IMR-90 (cell line): ENCODE measurements around the gene INPP5F. TPM values are rescaled to one million over a fixed set of nuclear protein-coding genes. Genes with fewer than 3 reads are reported as not detected.

ENCODE experiments used
- ATAC-seq: fragments of 200-7000 bp; cut with Tn5 transposase; 2 replicates; pipeline ENCODE4 v1.9.1; 2020; ENCODE audit warnings: low read depth, mild to moderate bottlenecking, moderate library complexity
- BruUV-seq: library from RNA; stranded (reverse); fragments of 400-500 nt; replicated peaks from 2 replicates; lab custom pipeline; 2021; lab: Mats Ljungman, UMichigan
- CTCF ChIA-PET: fragments of 300-600 bp; formaldehyde crosslinking; extraction: SDS; loops from one replicate; lab custom pipeline; 2021; ENCODE audit warnings: antibody characterized with exemption; lab: Yijun Ruan, JAX
- POLR2A ChIA-PET: fragments of 300-600 bp; sonication (Branson Sonifier 250); formaldehyde crosslinking; loops from one replicate; lab custom pipeline; 2022; ENCODE audit warnings: antibody characterized with exemption; ENCODE audit not compliant: unreplicated experiment; lab: Charles Lee
- DNase-seq: peaks from one replicate; pipeline ENCODE4 v3.0.0; 2013
- H2AFZ ChIP-seq: replicated peaks from 2 replicates; pipeline ENCODE3; 2013; ENCODE audit warnings: low read length, mild to moderate bottlenecking; ENCODE audit not compliant: poor library complexity
- H2AK5ac ChIP-seq: 2 replicates; pipeline ENCODE4 v1.6.1; 2013; ENCODE audit warnings: low read depth, low read length, inconsistent platforms
- H2AK9ac ChIP-seq: replicated peaks from 2 replicates; pipeline ENCODE3; 2013; ENCODE audit warnings: mild to moderate bottlenecking, low read depth, low read length, moderate library complexity; ENCODE audit not compliant: poor library complexity
- H2BK120ac ChIP-seq: 2 replicates; pipeline ENCODE4 v1.6.1; 2013; ENCODE audit warnings: low read depth, low read length, inconsistent platforms
- H2BK15ac ChIP-seq: 3 replicates; pipeline ENCODE4 v1.6.1; 2013; ENCODE audit warnings: low read depth, low read length, inconsistent platforms
- H2BK20ac ChIP-seq: 2 replicates; pipeline ENCODE4 v1.6.1; 2013; ENCODE audit warnings: low read depth, mild to moderate bottlenecking, inconsistent platforms, low read length, moderate library complexity
- H2BK5ac ChIP-seq: 2 replicates; pipeline ENCODE4 v1.6.1; 2013; ENCODE audit warnings: mild to moderate bottlenecking, low read depth, low read length, inconsistent platforms; ENCODE audit not compliant: poor library complexity, severe bottlenecking
- H3K14ac ChIP-seq: replicated peaks from 2 replicates; pipeline ENCODE4 v1.6.1; 2013; ENCODE audit warnings: low read depth, low read length, inconsistent platforms
- H3K18ac ChIP-seq: 2 replicates; pipeline ENCODE4 v1.6.1; 2013; ENCODE audit warnings: low read depth, low read length, control low read depth
- H3K23ac ChIP-seq: 2 replicates; pipeline ENCODE4 v1.6.1; 2013; ENCODE audit warnings: low read depth, low read length, inconsistent platforms
- H3K27ac ChIP-seq: 2 replicates; pipeline ENCODE4 v1.5.1; 2013; ENCODE audit warnings: mild to moderate bottlenecking, control low read depth, low read length; ENCODE audit not compliant: insufficient read depth
- H3K27me3 ChIP-seq: 2 replicates; pipeline ENCODE4 v1.6.1; 2013; ENCODE audit warnings: low read length; ENCODE audit not compliant: control insufficient read depth, insufficient read depth
- H3K36me3 ChIP-seq: 2 replicates; pipeline ENCODE4 v1.6.1; 2013; ENCODE audit warnings: low read length, mixed read lengths; ENCODE audit not compliant: control insufficient read depth, insufficient read depth
- H3K4ac ChIP-seq: 2 replicates; pipeline ENCODE4 v1.6.1; 2013; ENCODE audit warnings: low read depth, low read length, inconsistent platforms
- H3K4me1 ChIP-seq: 2 replicates; pipeline ENCODE4 v1.6.1; 2013; ENCODE audit warnings: low read length, mixed read lengths; ENCODE audit not compliant: control insufficient read depth, insufficient read depth
- H3K4me2 ChIP-seq: 2 replicates; pipeline ENCODE4 v1.6.1; 2013; ENCODE audit warnings: low read depth, mild to moderate bottlenecking, control low read depth, low read length, moderate library complexity
- H3K4me3 ChIP-seq: 2 replicates; pipeline ENCODE4 v1.5.1; 2013; ENCODE audit warnings: low read depth, mild to moderate bottlenecking, control low read depth, low read length, moderate library complexity; ENCODE audit not compliant: insufficient read depth
- H3K56ac ChIP-seq: 2 replicates; pipeline ENCODE4 v1.6.1; 2013; ENCODE audit warnings: low read length, inconsistent platforms; ENCODE audit not compliant: insufficient read depth; ENCODE audit errors: extremely low read depth
- H3K79me1 ChIP-seq, 2 experiments: 2 replicates each; pipeline ENCODE4 v1.6.1; 2013; ENCODE audit warnings: low read length in 2 of 2, inconsistent platforms in 1 of 2, low read depth in 1 of 2
- H3K9ac ChIP-seq: 2 replicates; pipeline ENCODE4 v1.6.1; 2013; ENCODE audit warnings: low read depth, low read length, control low read depth
- H3K9me1 ChIP-seq: 2 replicates; pipeline ENCODE4 v1.6.1; 2013; ENCODE audit warnings: low read length, inconsistent platforms; ENCODE audit not compliant: insufficient read depth
- H3K9me3 ChIP-seq: 2 replicates; pipeline ENCODE4 v1.6.1; 2013; ENCODE audit warnings: low read length; ENCODE audit not compliant: control insufficient read depth, insufficient read depth
- H4K20me1 ChIP-seq: 2 replicates; pipeline ENCODE4 v1.6.1; 2013; ENCODE audit warnings: low read length, inconsistent platforms; ENCODE audit not compliant: insufficient read depth
- H4K5ac ChIP-seq: 2 replicates; pipeline ENCODE4 v1.6.1; 2013; ENCODE audit warnings: mild to moderate bottlenecking, low read depth, low read length, control low read depth
- H4K8ac ChIP-seq, 2 experiments: 2 replicates each; pipeline ENCODE4 v1.6.1; 2013; ENCODE audit warnings: low read depth in 2 of 2, low read length in 2 of 2, control low read depth in 1 of 2, inconsistent platforms in 1 of 2
- H4K91ac ChIP-seq: 2 replicates; pipeline ENCODE4 v1.6.1; 2013; ENCODE audit warnings: low read depth, low read length, inconsistent platforms; ENCODE audit not compliant: insufficient read depth
- CEBPB ChIP-seq: IDR thresholded peaks from 2 replicates; pipeline ENCODE4 v1.6.1; 2012; ENCODE audit warnings: low read depth, low read length, improper control_type of control experiment
- POLR2A ChIP-seq: IDR thresholded peaks from 2 replicates; pipeline ENCODE4 v1.6.1; 2012; ENCODE audit warnings: mild to moderate bottlenecking, low read depth, low read length
- WGBS, 2 experiments: methylation state at CpG; one replicate each; pipeline versions ENCODE4 v1.1.5 to v1.1.7; 2013; ENCODE audit warnings: missing lambda C conversion rate in 2 of 2; ENCODE audit not compliant: insufficient read length in 1 of 2; ENCODE audit errors: extremely low coverage in 2 of 2; 5-methylcytosine and 5-hydroxymethylcytosine counted together
- dilution Hi-C: fragments of 300-500 bp; cut with HindIII; formaldehyde crosslinking; loops from one replicate; pipeline ENCODE4 v1.14.3; 2018; ENCODE audit warnings: low sequenced_read_pairs; ENCODE audit not compliant: unreplicated experiment
- in situ Hi-C: fragments of 300-500 bp; cut with MboI; formaldehyde crosslinking; loops from 3 replicates; pipeline ENCODE4 v1.14.3; 2019; ENCODE audit warnings: low sequenced_read_pairs, inconsistent platforms, mixed read lengths
- intact Hi-C: fragments of 100-400 bp; cut with micrococcal nuclease; formaldehyde crosslinking; loops from 2 replicates; pipeline ENCODE4 v1.10.0; 2022
- polyA plus RNA-seq, 3 experiments: library from polyadenylated mRNA; depleted of rRNA; stranded (reverse); fragments of >200 nt; gene quantifications; 2 replicates each; pipeline ENCODE4 v1.2.3, GENCODE V29; 2012; ENCODE audit warnings: low replicate concordance in 1 of 3
- total RNA-seq: library from RNA; depleted of rRNA; stranded (reverse); fragments of >200 nt; gene quantifications from 2 replicates; pipeline ENCODE4 v1.2.3, GENCODE V29; 2012
- TF ChIP-seq, protein P1 (sequence below): fragments of 150-350 bp; IDR thresholded peaks from 2 replicates; pipeline ENCODE4 v1.6.1; 2017; ENCODE audit warnings: mild to moderate bottlenecking, antibody characterized with exemption, low read length, low read depth

INPP5F gene
- total and polyA plus RNA-seq, 2 of the 4 experiments (the other 2 are of a cell fraction): 19.0 to 29.6 TPM

DNA sequence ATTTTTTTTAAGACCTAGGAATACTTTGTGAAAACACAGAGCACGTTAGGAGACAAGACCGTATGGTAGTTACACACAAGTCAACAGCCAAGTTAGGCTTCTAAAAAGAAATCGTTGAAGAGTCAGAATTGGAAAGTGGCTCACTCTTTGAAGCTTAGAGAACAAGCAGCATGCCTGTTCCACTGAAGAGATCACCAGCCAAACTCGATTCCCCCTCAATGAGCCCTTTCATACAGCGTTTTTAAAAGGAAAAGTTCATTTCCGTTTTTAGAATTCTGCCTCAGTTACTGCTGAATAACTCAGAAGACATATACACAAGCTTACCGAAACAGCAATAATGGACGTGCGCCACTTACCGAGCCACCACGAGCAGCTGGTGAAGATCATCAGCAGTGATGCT, 105.8 kb downstream of the INPP5F start:
- no peak overlapping the region for H2AK9ac ChIP-seq
- dilution Hi-C loops (no loop called here), in situ Hi-C loops (no loop called here), intact Hi-C loops (no loop called here)
- no peak overlapping the region for H2BK20ac ChIP-seq
- peaks cover 5% of the 10 kb centered on the region for H3K9me1 ChIP-seq
- no TSS peak for BruUV-seq
- H2BK15ac ChIP-seq: no peak overlapping the region
- H3K56ac ChIP-seq: no peak overlapping the region
- H3K9ac ChIP-seq: no peak overlapping the region
- peaks cover 8 to 13% of the 10 kb centered on the region in 2 experiments for H3K79me1 ChIP-seq
- ChIA-PET CTCF (interaction anchor here (0.6 to 1.2 kb wide), 2 partner anchors 81 to 82 kb away, joined by 3 read pairs; no protein-coding TSS in a partner anchor), POLR2A (no interaction called here)
- no peak for TF ChIP-seq POLR2A
- no peak for TF ChIP-seq CEBPB
- TF ChIP-seq, protein P1, sequence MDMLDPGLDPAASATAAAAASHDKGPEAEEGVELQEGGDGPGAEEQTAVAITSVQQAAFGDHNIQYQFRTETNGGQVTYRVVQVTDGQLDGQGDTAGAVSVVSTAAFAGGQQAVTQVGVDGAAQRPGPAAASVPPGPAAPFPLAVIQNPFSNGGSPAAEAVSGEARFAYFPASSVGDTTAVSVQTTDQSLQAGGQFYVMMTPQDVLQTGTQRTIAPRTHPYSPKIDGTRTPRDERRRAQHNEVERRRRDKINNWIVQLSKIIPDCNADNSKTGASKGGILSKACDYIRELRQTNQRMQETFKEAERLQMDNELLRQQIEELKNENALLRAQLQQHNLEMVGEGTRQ: no peak
- H3K4me2 ChIP-seq: no peak overlapping the region
- H4K20me1 ChIP-seq: no peaks in the 10 kb centered on the region
- H3K14ac ChIP-seq: no peak overlapping the region
- H3K27me3 ChIP-seq: no peaks in the 10 kb centered on the region
- H4K5ac ChIP-seq: no peak overlapping the region
- H3K4ac ChIP-seq: no peak overlapping the region
- H3K23ac ChIP-seq: no peak overlapping the region
- no peak overlapping the region for H3K18ac ChIP-seq
- WGBS, 2 experiments: 93% methylated on average over 10 of the region's 11 CpGs; no CpG with 5 or more reads in 1 of the 2 experiments
- H2BK5ac ChIP-seq: no peak overlapping the region
- H3K9me3 ChIP-seq: no peaks in the 10 kb centered on the region
- H3K36me3 ChIP-seq: peaks cover 47% of the 10 kb centered on the region
- ATAC-seq: no peak
- no peak overlapping the region for H3K4me3 ChIP-seq
- no peaks in the 10 kb centered on the region for H3K4me1 ChIP-seq
- no peak for DNase-seq
- no peak overlapping the region for H4K8ac ChIP-seq
- no peak overlapping the region for H3K27ac ChIP-seq
- no peak overlapping the region for H2AK5ac ChIP-seq
- no peak overlapping the region for H2BK120ac ChIP-seq
- H4K91ac ChIP-seq: no peak overlapping the region
- H2AFZ ChIP-seq: no peak overlapping the region
